GM18517 (cell line): ENCODE results near the gene MAPK1.
"Not testable (repeated sequence)": the region's sequence is repeated elsewhere in the genome, so short reads cannot be mapped to it uniquely, and the experiment has no call there.

Experiments used
- ATAC-seq: cut with Tn5 transposase; IDR thresholded peaks from one replicate; pipeline ENCODE4 v1.9.1; 2021; ENCODE audit warnings: mild to moderate bottlenecking, moderate library complexity; ENCODE audit not compliant: unreplicated experiment

MAPK1 gene

GRCh38 chr22:21849489-21849888 is 18.0 kb downstream of the MAPK1 start:
- ATAC-seq = no peak

- ATAC-seq = not testable (repeated sequence)
Measured at GRCh38 chr22:21848057-21848456, 19.4 kb downstream of the MAPK1 start.

DNA sequence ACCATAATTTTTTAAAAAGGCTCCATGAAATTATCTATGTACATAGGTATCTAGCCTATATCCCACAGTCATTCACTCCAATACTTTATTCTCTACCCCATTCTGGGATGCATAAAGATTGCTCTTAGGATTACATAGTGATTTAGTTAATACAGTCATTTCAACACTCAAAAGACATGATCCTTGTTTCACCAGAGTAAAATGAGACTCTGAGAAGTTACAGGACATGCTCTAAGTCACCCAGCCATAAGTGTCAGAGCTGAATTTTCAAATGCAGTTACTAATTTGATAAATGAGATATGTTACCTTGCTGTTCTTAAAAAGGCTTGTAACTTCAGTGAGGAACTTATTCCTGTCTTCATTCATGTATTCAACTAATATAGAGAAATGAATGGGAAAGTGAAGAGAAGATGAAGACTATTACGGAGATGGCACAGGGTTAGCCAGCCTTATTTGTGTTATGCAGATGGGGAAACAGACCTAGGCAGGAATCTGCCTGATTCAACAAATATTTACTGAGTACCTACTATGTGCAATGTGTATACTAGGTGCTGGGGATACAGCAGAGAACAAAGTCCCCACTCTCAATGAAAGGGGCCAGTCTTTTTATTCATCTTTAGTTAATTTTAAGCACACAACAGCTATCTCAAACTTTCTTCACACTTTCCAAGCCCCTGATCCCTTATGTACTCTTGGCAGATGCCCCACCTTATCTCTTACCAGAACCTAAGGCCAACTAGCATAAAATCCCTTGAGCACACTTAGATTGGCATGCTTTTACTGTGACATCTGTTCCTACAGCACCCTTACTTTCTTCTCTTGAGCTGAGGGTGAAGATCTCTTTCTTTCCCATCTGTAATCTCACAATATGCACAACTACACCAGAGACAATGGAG is 21.6 kb downstream of the MAPK1 start:
- no peak for ATAC-seq

DNA sequence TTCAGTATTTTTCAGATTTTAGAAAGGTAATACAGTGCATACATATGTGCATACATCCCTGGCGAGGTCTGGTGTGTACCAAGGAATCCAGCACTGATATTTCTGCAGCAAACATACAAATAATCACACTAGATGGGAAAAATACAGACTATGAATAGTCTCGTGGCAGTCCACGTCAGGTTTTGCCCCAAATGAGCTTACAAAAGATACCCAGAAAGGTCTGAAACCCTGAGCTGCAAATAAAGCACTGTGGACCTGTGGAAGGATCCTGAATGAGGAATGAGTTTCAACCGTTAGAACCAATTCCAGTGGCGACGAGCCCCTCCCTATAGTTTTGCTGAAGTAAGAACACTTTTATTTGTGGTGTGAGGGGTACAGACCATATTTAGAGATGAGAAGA is 24.5 kb downstream of the MAPK1 start:
- ATAC-seq = no peak

- ATAC-seq = no peak
Measured at GRCh38 chr22:21841422-21841821, 26.0 kb downstream of the MAPK1 start.

DNA sequence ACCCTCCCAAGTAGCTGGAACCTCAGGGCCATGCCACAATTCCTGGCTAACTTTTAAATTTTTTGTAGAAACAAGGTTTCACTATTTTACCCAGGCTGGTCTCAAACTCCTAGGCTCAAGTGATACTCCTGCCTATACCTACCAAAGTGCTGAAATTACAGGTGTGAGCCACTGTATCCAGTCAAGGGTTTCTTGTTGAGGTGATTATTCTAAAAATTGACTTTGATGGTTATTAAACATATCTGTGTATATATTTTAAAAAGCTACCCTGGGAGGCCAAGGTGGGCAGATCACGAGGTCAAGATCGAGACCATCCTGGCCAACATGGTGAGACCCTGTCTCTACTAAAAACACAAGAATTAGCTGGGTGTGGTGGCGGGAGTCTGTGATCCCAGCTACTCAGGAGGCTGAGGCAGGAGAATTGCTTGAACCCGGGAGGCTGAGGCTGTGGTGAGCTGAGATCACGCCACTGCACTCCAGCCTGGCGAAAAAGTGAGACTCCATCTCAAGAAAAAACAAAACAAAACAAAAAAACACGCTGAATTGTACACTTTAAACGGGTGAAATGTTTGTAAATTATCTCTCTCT is 27.1 kb downstream of the MAPK1 start:
- ATAC-seq = no peak

DNA sequence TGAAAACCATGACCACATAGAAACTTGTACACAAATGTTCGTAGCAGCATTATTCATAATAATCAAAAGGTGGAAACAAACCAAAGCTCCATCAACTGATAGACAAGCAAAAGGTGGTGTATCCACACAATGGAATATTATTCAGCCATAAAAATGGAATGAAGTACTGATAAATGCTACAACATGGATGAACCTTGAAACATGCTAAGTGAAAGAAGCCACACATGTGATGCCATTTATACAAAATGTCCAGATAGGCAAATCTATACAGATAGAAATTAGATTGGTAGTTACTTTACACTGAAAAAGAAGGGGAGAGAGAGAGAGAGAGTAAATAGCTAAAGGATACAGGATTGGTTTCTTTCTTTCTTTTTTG is 27.7 kb downstream of the MAPK1 start:
- ATAC-seq = no peak

- not testable (repeated sequence) for ATAC-seq
Measured at GRCh38 chr22:21839104-21839764, 28.2 kb downstream of the MAPK1 start.

GRCh38 chr22:21837248-21837979 is 30.0 kb downstream of the MAPK1 start:
- no peak for ATAC-seq

- ATAC-seq = not testable (repeated sequence)
Measured at GRCh38 chr22:21836486-21836885, 31.0 kb downstream of the MAPK1 start.

DNA sequence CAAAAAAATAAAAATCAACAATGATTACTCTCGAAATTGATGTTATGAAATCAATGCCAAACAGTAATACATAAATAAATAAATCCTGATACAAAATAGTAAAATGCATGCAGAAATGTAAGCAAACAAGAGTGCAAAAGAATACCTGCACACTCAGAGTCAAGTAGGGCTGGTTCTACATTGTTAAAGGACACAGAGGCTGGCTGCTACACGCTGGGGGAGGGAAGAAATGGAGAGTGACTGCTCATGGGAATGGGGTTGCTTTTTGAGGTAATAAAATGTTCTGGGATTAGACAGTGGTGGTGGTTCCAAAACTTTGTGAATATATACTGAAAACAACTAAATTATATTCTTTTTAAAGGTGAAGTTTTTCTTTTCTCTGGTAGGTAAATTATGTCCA is 32.1 kb downstream of the MAPK1 start:
- no peak for ATAC-seq

DNA sequence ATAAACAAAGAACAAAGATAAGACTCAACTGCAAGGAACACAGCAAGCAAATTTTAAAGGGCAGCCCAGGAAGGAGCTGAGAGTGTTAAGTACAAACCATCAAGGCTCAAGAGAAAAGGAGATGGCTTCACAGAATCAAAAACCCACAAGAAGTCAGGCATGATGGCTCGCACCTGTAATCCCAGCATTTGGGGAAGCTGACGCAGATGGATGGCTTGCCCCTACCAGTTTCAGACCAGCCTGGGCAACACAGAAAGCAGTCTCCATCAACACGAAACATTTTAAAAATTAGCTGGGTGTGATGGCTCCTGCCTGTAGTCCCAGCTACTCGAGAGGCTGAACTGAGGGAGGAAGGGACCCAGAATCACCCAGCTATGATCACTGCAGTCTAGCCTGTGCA is 32.6 kb downstream of the MAPK1 start:
- no peak for ATAC-seq

GRCh38 chr22:21832291-21833290 is 34.9 kb downstream of the MAPK1 start:
- ATAC-seq = no peak

GRCh38 chr22:21829523-21829922 is 37.9 kb downstream of the MAPK1 start:
- no peak for ATAC-seq

- no peak for ATAC-seq
Measured at GRCh38 chr22:21828268-21828638, 39.2 kb downstream of the MAPK1 start.

- ATAC-seq = no peak
Measured at GRCh38 chr22:21827628-21828267, 39.7 kb downstream of the MAPK1 start.

DNA sequence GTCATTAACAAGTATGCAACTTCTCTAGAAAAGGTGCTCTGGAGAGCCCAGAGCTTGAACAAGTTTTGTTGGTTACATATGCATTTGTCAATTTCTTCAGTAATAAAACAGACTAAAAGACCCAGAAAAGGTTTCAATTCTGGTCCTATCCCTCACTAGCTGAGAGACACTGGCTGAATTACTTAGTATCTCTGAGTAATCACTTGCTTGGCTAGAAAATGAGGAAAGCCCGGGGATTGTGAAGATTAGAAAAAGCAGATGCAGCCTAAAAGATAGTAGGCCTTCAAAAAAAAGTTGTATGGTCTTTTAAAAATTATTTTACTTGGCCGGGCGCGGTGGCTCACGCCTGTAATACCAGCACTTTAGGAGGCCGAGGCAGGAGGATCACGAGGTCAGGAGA is 41.2 kb downstream of the MAPK1 start:
- ATAC-seq = no peak

- ATAC-seq = not testable (repeated sequence)
Measured at GRCh38 chr22:21824962-21825361, 42.5 kb downstream of the MAPK1 start.

GRCh38 chr22:21824445-21824912 is 43.0 kb downstream of the MAPK1 start:
- ATAC-seq = no peak
